Activated naive CD8-positive, alpha-beta T cell treated with anti-CD3 and anti-CD28 coated beads, Interleukin-2, amount 50 U/mL, for 24 hours (primary cell): ENCODE data around the gene EPHA10.
"Not testable (repeated sequence)": the region's sequence is repeated elsewhere in the genome, so short reads cannot be mapped to it uniquely, and the experiment has no call there.

ENCODE experiments used
- ATAC-seq: fragments of 150-1000 bp; cut with Tn5 transposase; one replicate; pipeline ENCODE4 v1.10.0; 2021
- DNase-seq: peaks from one replicate; pipeline ENCODE4 v3.0.0; 2021
- H3K27ac Mint-ChIP-seq: one replicate; pipeline ENCODE4 v1.8.0; 2021; ENCODE audit warnings: mild to moderate bottlenecking, mixed read lengths
- H3K27me3 Mint-ChIP-seq: one replicate; pipeline ENCODE4 v1.8.0; 2021; ENCODE audit warnings: mixed read lengths
- H3K36me3 Mint-ChIP-seq: one replicate; pipeline ENCODE4 v1.8.0; 2021; ENCODE audit warnings: low read depth, mixed read lengths
- H3K4me1 Mint-ChIP-seq: one replicate; pipeline ENCODE4 v1.8.0; 2021; ENCODE audit warnings: mixed read lengths
- H3K4me3 Mint-ChIP-seq: one replicate; pipeline ENCODE4 v1.8.0; 2021; ENCODE audit warnings: mild to moderate bottlenecking, moderate library complexity, mixed read lengths
- H3K9me3 Mint-ChIP-seq: one replicate; pipeline ENCODE4 v1.8.0; 2021; ENCODE audit warnings: mixed read lengths

The EPHA10 gene

DNA sequence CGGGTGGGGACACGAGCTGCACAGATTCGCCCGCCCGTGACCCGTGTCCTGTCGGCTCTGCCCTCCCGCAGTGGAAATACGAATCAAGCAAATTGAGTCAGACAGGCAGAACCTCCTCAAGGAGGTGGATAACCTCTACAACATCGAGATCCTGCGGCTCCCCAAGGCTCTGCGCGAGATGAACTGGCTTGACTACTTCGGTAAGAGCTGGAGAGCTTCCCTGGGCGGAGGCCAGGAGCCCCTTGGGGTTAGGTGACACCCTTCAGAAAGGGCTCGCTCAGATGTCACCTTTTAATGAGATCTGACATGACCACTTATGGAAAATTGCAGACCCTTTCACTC is 72.1 kb downstream of the EPHA10 start:
- no peak for ATAC-seq
- Mint-ChIP-seq H3K9me3 (no peaks in the 10 kb centered on the region), H3K4me3 (peak overlapping the region; percentile 94), H3K36me3 (peaks cover 45% of the 10 kb centered on the region), H3K27me3 (peaks cover 2% of the 10 kb centered on the region), H3K4me1 (peaks cover 36% of the 10 kb centered on the region), H3K27ac (peak overlapping the region; percentile 80)
- no peak for DNase-seq

DNA sequence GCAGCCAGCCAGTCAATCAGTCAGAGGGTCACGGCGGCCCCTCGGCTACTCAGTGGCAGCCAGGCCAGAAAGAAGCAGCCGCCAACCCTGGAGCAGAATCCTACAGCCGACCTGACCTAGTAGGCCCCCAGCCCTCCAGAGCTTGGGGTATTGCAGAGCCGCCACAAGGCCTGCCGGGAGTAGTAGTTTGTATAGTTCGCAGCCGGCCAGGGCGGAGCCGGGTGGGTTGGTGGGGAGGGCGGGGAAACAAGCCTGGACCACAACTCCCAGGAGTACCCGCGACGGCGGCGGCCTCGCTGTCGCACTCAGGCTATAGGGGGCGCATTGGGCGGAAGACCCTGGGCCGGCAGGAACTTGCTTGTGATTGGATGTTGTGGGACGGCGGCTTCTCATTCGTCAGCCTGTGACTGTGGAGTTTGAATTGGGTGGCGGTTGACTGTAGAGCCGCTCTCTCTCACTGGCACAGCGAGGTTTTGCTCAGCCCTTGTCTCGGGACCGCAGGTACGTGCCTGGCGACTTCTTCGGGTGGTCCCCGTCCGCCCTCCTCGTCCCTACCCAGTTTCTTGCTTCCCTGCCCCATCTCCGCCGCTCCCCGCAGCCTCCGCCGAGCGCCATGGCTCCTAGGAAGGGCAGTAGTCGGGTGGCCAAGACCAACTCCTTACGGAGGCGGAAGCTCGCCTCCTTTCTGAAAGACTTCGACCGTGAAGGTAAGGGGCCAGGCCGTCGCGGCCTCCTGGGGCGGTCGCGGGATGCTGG is 72.7 kb downstream of the EPHA10 start, which contains the start of gene CDCA8:
Gene CDCA8, plus strand, starts transcription at position 439 of the 756 bp plus-strand sequence. Its CDS starts 175 bp downstream, at position 614.
- peaks cover 41% of the 10 kb centered on the region for H3K36me3 Mint-ChIP-seq
- H3K27me3 Mint-ChIP-seq = peaks cover 2% of the 10 kb centered on the region
- peak; percentile 98 for DNase-seq
- H3K4me3 Mint-ChIP-seq = peak within 1 kb of the TSS; percentile 94
- peak within 1 kb of the TSS; percentile 97 for H3K27ac Mint-ChIP-seq
- peak; percentile 92 for ATAC-seq
- H3K9me3 Mint-ChIP-seq = no peaks in the 10 kb centered on the region
- H3K4me1 Mint-ChIP-seq = peaks cover 38% of the 10 kb centered on the region

DNA sequence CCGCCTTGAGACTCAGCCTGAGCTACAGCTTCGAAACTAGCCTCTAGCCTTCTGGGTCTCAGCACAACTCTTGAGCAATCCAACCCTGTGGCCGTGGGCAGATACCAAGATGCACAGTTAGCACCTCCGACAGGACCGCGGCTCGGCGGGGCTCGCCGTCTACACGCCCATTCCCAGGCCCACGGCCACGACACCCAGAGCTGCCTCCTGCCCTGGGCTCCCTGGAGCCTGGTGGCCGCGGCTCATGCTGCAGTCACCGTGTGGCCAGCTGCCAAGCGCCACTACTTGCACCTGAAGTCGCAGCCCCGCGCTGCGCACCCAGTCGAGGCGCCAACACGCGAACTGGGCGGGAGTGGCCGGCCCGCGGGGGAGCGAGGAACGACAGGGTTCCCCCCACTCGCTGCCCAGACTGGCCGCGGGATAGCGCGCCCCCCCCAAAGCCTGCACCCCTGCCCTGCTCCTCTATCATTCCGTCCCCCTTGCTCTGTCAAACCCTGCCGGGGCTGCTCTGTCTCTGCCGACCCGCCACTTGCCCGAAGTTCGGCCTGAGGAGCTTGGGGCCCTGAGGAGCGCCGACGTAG is 73.3 kb downstream of the EPHA10 start:
- Mint-ChIP-seq H3K4me3 (peak overlapping the region; percentile 94), H3K27me3 (peaks cover 2% of the 10 kb centered on the region), H3K4me1 (peaks cover 38% of the 10 kb centered on the region), H3K9me3 (no peaks in the 10 kb centered on the region), H3K36me3 (peaks cover 34% of the 10 kb centered on the region), H3K27ac (peak overlapping the region; percentile 97)
- DNase-seq (peak; percentile 35), ATAC-seq (peak; percentile 1)

DNA sequence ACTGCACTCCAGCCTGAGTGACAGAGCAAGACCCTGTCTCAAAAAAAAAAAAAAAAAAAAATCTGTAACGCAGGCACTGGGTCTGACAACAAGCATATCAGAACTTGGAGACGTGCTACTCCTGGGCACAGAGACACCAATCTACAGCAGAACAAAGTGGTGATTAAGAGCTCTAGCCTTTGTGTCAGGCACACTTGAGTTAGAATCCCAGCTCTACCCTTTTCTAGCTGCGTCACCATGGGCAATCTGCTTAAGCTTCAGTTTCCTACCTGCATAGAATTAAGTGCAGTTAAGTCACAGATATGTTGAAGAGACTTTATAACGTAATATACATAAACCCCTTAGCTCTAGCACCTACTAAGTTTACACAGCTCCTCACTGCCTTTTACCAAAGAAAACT is 76.0 kb downstream of the EPHA10 start:
- Mint-ChIP-seq H3K4me3 (peak overlapping the region; percentile 94), H3K36me3 (peaks cover 30% of the 10 kb centered on the region), H3K9me3 (no peaks in the 10 kb centered on the region), H3K27ac (peak overlapping the region; percentile 97), H3K27me3 (peaks cover 2% of the 10 kb centered on the region), H3K4me1 (peaks cover 35% of the 10 kb centered on the region)
- ATAC-seq (no peak), DNase-seq (no peak)

DNA sequence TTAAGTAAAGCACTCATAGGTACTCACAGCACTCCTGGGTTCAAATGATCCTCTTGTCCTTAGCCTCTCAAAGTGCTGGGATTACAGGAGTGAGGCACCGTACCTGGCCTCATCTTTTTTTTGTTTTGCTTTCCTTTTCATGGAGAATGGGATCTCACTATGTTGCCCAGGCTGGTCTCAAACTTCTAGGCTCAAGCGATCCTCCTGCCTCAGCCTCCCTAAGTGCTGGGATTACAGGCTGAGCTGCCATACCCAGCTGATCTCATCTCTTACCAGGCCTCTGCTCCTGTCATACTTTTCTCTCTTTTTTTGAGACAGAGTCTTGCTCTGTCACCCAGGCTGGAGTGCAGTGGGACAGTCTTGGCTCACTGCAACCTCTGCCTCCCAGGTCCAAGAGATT is 77.2 kb downstream of the EPHA10 start:
- not testable (repeated sequence) for H3K27me3 Mint-ChIP-seq, ATAC-seq, H3K4me3 Mint-ChIP-seq, DNase-seq, H3K9me3 Mint-ChIP-seq
- Mint-ChIP-seq H3K4me1 (peaks cover 35% of the 10 kb centered on the region), H3K27ac (peak overlapping the region; percentile 97), H3K36me3 (peaks cover 39% of the 10 kb centered on the region)

DNA sequence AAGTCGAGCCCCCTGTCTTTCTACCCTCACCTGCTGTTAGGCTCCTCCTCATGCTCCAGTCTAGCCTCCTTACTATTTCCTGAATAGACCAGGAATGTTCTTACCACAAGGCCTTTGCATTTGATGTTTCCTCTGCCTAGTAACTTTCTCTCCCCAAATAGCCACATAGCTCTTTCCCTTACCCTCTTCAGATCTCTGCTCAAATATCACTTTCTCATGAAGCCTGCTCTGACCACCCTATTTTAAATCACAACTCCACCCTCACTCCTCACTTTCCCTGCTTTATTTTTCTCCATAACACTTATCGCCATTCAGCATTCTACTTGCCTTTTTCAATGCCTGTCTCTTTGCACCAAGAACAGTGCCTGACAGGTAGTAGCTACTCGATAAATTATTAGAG is 79.2 kb downstream of the EPHA10 start:
- no peak for DNase-seq
- Mint-ChIP-seq H3K4me3 (no peak overlapping the region), H3K4me1 (peaks cover 29% of the 10 kb centered on the region), H3K36me3 (peaks cover 51% of the 10 kb centered on the region), H3K27me3 (peaks cover 2% of the 10 kb centered on the region), H3K27ac (no peak overlapping the region), H3K9me3 (no peaks in the 10 kb centered on the region)
- no peak for ATAC-seq

DNA sequence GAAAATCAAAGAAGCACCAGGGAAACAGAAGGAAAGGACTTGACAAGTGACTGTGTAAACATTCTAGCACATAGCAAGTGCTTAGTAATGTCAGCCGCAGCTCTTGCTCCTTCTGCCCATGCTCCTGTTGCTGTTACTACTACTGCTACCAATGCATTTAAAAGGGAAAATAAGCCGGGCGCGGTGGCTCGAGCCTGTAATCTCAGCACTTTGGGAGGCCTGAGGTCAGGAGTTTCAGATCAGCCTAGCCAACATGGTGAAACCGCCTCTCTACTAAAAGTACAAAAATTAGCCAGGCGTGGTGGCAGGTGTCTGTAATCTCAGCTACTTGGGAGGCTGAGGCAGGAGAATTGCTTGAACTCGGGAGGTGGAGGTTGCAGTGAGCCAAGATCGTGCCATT is 80.7 kb downstream of the EPHA10 start:
- Mint-ChIP-seq H3K4me1 (peaks cover 18% of the 10 kb centered on the region), H3K36me3 (peaks cover 42% of the 10 kb centered on the region)
- H3K27me3 Mint-ChIP-seq, H3K27ac Mint-ChIP-seq, DNase-seq, H3K9me3 Mint-ChIP-seq, ATAC-seq, H3K4me3 Mint-ChIP-seq: not testable (repeated sequence)

DNA sequence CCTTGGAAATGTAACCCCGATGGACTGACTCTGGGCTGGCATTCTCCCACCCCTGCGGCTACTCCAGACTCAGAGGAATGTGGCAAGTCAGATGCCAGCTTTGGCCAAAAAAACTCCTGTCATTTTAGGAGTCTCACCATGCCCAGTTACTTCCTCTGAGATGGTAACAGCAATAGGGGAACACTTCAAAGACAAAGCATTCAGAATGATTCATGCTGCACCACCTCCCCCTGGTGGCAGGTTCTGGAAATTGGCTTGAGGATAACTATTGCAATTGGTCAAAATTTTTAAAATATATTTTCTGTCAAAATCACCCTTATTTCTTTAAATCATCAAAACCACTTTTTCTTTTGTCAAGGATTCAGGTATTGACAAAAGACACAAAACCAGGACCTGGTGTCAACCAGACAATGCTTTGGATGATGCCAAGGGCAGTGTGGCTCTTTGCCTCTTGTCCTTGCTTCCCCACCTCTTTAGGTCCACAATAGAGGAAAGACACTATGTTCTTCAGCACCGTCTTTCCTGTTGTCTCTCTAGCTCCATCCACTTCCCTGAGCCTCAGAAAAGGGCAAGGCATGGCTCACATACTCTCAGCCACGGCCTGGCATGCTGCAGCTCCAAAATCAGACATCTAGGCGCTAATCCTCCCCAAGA is 82.5 kb downstream of the EPHA10 start:
- ATAC-seq (peak; percentile 60), DNase-seq (peak; percentile 80)
- no peaks in the 10 kb centered on the region for H3K9me3 Mint-ChIP-seq
- peak overlapping the region; percentile 24 for H3K27ac Mint-ChIP-seq
- no peaks in the 10 kb centered on the region for H3K27me3 Mint-ChIP-seq
- H3K4me1 Mint-ChIP-seq = peaks cover 3% of the 10 kb centered on the region
- H3K4me3 Mint-ChIP-seq = no peak overlapping the region
- peaks cover 32% of the 10 kb centered on the region for H3K36me3 Mint-ChIP-seq

DNA sequence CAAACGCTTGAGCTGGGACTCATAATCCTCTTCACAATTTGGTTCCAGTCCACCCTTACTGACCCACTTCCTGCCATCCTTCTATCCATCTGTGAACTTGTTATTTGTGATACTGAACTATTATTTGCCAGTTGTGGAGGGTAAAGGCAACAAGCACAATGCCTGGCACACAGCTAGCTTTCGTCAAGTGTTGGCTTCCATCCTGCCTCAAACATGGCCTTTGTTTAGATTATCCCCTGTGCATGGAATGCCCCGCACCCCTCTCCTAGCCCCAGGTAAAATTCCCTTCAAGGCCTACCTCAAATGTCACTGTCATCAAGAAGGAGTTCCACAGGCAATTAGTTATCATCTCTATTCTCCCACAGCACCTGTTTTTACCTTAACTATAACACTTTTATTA is 84.0 kb downstream of the EPHA10 start:
- Mint-ChIP-seq H3K36me3 (peaks cover 29% of the 10 kb centered on the region), H3K27ac (no peak overlapping the region), H3K9me3 (no peaks in the 10 kb centered on the region), H3K4me1 (peaks cover 13% of the 10 kb centered on the region), H3K4me3 (no peak overlapping the region), H3K27me3 (no peaks in the 10 kb centered on the region)
- ATAC-seq (no peak), DNase-seq (no peak)

DNA sequence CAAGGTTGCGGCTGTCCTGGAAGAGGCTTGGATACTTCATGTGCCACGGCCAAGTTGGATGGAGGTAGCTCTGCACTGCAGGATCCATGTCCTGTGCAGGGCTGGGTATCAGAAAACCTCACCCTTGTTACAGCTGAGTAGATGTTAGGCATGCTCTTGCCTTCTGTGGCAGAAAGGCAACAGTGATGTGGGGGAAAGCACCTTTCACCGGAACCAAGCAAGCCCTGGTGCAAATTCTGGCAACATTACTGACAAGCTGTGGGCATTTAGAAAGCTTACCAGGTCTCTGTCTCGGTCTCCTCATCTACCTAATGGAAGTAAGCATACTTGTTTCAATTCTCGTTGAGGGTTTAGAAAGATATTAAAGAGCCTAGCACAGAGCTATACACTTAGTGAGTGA is 87.1 kb downstream of the EPHA10 start:
- Mint-ChIP-seq H3K4me1 (peaks cover 20% of the 10 kb centered on the region), H3K4me3 (no peak overlapping the region), H3K27me3 (no peaks in the 10 kb centered on the region), H3K9me3 (no peaks in the 10 kb centered on the region), H3K27ac (no peak overlapping the region), H3K36me3 (peaks cover 13% of the 10 kb centered on the region)
- ATAC-seq (no peak), DNase-seq (no peak)

DNA sequence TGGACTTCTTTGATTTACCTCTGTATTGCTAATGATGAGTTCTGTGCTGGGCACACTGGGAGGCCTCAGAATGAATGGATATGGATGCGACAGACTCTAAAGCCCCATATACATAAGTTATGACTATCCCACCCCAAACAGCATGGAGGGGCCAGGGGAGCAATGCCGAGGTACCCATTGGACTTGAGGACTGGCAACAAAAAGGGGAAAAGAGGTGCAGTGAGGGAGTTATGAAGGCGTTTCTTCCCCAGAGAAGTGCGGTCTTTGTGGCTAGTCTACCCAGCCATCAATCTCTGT is 87.8 kb downstream of the EPHA10 start:
- ATAC-seq = no peak
- H3K4me1 Mint-ChIP-seq = peaks cover 18% of the 10 kb centered on the region
- H3K27ac Mint-ChIP-seq = no peak overlapping the region
- no peaks in the 10 kb centered on the region for H3K9me3 Mint-ChIP-seq
- H3K4me3 Mint-ChIP-seq = no peak overlapping the region
- H3K27me3 Mint-ChIP-seq = no peaks in the 10 kb centered on the region
- peaks cover 6% of the 10 kb centered on the region for H3K36me3 Mint-ChIP-seq
- DNase-seq = no peak

DNA sequence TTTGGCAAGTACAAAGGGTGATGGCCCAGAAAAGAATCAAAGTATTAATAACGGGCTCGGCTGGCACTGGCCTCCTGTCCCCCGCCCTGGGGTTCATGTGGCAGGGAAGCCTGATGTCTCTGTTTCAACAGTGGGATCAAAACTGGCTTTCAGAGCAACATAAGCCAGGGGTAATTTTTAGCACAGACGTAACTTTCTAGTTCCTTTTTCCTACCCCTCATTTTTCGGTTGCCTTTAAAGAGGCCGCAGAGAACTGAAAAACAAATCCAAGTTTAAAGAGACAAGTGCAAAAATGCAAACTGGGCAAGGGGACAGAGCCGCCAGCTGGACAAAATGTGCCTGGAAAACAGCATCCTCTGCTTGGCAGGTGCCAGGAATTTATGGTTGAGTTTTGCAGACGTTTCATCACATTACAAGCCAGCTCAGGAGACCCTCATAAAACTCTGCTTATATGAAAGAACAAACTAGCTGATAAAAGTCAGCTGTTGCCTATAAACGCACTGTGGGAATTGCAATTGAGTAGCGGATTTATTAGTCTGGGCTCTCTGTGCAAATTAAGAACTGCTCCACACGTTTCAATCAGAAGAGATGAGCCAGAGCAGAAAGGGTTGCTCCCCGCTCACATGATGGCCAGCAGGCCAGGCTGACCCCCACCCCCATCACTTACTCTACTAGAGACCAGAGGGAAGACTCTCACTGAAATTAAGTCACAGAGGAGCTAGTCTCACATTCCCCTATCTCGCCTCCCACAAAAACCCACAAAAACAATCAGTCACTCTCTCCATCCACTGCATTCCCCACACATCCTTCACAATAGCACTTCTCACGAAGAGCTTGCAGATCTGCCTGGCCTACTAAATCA is 88.4 kb downstream of the EPHA10 start:
- H3K27me3 Mint-ChIP-seq = peaks cover under 1% of the 10 kb centered on the region
- no peaks in the 10 kb centered on the region for H3K9me3 Mint-ChIP-seq
- H3K36me3 Mint-ChIP-seq = peaks cover 6% of the 10 kb centered on the region
- H3K4me3 Mint-ChIP-seq = no peak overlapping the region
- ATAC-seq (no peak), DNase-seq (no peak)
- peaks cover 17% of the 10 kb centered on the region for H3K4me1 Mint-ChIP-seq
- H3K27ac Mint-ChIP-seq = no peak overlapping the region

DNA sequence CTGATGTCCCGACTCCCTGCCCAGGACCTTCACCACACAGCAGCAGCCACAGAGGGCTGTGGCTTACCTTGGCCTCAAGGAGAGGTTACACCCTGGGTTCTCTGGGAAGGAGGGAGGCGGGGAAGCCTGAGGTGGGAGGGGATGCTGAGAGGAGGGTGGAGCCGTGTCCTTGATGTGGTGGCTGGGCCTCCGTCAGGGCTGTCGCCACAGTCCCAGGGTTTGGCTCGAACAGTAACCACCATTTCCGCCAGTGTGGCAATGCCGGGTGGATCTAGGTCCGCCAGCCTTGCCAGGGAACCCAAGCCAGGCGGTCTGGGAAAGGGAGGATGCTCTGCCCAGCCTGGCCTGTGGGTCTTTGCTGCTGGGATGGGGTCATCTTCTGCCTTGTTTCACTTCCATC is 91.0 kb downstream of the EPHA10 start:
- Mint-ChIP-seq H3K27me3 (peaks cover 5% of the 10 kb centered on the region), H3K4me3 (no peak overlapping the region), H3K4me1 (peaks cover 17% of the 10 kb centered on the region), H3K27ac (no peak overlapping the region), H3K36me3 (no peaks in the 10 kb centered on the region), H3K9me3 (no peaks in the 10 kb centered on the region)
- ATAC-seq = peak; percentile 82
- DNase-seq = peak; percentile 50

DNA sequence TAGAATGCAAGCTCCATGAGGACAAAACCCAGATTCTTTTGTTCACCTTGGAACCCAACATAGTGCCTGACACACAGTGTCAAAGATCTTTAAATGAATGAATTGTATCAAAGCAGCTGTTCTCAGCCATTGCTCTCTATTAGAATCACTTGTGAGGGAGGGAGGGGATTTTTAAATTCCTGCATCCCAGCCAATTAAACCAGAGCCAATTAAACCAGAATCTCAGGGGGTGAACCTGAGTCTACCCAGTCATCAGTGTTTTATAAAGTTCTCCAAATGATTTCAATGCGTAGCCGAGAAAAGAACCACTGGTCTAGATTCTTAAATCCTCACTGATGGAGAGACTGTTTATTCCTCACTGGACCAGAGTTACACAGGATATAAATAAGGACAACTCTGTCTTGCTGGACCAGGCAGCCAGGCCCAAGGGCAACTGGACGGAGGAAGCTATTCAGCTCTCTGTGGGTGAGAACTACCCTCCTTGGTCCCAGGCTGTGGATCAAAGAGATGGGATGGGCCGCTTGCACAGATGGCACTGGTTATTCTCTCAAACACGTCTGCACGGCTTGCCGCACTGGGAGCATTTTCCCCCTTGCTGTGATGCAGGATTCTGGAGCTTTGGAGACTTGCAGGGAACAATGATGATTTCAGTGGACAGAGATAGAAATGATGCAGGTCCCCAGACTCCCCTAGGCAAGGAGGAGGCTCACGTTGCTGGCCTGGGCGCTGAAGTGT is 92.6 kb downstream of the EPHA10 start:
- DNase-seq (no peak), ATAC-seq (no peak)
- Mint-ChIP-seq H3K4me1 (peaks cover 17% of the 10 kb centered on the region), H3K9me3 (no peaks in the 10 kb centered on the region), H3K4me3 (no peak overlapping the region), H3K27me3 (peaks cover 5% of the 10 kb centered on the region), H3K27ac (no peak overlapping the region), H3K36me3 (no peaks in the 10 kb centered on the region)
